NCI-H2227 treated with DMSO at 0.1 percent for 48 hours (cell line): ENCODE measurements around the gene CUZD1.

Experiments used
- DNase-seq: peaks from one replicate; lab custom pipeline; 2025; lab: John Stamatoyannopoulos, UW

Gene CUZD1

DNA sequence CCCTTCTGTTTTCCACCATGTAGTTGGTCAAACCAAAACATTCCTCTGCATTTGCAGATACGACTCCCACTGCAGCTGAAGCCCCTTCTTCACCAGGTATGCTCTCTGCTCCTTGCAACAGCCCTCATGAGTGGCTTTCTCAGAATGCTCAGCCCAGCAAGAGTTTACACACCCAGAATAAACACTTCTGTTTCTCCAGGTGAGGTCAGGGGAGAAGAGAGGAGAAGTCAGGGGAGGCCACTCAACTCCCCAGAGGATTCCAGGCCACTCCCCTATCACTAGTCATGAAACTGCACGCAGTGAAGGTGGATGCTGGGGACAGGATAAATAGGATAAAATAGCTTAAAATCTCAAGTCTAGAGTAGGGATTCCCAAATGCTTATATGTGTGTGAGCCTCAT, 31.2 kb downstream of the CUZD1 start:
- no peak for DNase-seq

DNA sequence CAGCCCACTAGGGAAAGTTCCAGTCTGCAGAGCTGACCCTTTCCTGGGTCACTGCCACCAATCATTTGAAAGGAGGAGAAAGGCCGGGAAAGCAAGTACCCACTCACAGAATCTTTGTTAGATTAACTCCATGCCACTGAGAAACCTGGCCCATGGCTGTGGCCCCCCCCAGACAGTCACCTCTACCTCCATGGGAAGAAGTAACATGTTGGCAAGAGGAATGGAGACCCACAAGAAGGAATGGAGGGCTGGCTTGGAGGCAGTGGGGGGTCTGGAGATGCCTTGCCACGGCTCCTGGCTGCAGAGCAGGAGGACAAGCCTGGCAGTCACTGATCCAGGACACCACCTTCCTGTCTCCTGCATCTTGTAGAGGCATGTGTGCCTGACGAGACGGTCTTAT, 32.9 kb downstream of the CUZD1 start:
- DNase-seq, result no peak

DNA sequence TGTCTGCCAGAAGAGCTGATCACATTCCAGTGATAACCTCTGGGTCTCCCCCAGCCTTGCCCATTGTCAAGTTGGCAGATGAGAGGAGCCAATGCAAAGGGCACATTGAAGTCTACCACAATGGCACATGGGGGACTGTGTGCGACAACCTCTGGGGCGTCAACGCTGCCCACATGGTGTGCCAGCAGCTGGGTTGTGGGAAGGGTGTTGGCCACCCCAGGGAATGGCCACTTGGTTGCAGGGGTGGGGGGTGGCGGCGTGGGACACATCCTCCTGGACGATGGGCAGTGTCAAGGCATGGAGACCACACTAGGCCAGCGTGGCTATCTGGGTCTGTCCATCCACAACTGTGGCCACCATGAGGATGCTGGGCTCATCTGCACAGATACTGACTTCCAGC, 43.4 kb downstream of the CUZD1 start:
- DNase-seq, result no peak

DNA sequence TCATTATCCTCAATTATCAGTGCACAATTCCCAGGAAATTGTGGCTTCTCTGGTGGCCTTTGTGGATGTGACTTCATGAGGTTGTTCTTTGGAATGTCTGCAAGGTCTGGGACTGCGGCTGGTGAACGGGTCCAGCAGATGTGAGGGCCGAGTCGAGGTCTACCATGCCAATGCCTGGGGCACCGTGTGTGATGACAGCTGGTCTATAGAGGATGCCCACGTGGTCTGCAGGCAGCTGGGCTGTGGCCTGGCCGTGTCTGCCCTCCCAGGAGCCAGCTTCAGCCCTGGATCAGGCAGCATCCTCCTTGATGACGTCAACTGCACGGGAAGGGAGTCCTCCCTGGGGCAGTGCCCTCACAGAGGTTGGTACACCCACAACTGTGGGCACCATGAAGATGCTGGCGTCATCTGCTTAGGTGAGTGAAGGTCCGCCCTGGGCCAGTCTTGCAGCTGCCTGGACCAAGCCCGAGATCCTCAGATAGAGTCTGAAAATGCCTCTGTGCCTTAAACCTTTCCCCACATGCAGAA, 46.9 kb downstream of the CUZD1 start:
- DNase-seq, result no peak

DNA sequence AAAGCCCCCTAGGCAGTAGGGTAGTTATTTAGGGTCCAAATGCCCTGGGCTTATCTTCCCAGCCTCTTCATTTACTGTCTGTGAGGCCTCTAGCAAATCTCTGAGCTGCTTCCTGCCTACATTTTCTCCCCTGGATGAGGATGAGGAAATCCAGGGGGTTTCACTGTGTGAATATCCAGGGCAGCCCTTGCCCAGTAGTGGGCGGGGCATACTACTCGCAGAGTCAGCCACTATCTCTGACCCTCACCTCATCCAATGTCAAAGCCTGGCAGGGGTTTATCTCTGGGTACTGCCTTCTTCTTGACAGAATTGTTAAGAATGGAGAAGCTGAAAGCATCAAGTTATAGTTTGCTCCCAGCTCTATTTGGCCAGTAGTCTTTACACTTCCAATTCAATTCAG, 48.9 kb downstream of the CUZD1 start:
- DNase-seq, result no peak

DNA sequence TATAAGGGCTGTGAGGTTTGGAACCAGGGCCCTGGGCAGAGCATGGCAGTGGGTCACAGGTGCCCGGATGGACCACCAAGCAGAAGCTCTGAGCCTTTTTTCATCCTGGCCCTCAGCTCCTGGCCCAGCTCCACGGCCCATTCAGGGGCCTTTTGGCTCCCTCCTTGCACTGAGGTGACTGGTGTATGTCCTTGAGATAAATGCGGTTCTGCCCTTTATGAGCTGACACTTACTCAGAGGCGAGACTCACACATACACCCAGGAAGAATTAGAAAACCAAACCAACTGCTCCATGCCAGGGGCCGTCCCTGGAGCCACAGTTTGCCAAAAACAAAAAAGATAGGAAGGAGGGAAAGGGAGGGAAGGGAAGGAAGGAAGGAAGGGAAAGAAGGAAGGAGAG, 49.7 kb downstream of the CUZD1 start:
- DNase-seq, result no peak

DNA sequence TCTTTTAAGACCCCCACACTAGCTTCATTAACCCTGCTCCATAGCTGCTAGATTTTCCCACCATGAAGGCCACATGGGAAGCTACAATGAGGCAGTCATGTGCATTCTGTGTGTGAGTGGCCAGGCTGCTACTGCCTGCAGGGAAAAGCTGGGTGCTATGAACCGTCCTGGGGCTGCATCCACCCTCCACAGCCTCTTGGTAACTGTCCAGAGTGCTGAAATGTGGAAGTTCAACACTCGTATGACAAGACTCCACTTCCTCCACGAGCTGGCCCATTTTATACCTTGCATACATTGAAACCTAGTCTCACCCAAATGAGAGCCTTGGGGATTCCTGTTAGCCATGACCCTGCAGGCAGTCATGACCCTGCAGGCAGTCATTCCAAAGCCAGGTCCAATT, 59.4 kb downstream of the CUZD1 start:
- DNase-seq, result no peak

DNA sequence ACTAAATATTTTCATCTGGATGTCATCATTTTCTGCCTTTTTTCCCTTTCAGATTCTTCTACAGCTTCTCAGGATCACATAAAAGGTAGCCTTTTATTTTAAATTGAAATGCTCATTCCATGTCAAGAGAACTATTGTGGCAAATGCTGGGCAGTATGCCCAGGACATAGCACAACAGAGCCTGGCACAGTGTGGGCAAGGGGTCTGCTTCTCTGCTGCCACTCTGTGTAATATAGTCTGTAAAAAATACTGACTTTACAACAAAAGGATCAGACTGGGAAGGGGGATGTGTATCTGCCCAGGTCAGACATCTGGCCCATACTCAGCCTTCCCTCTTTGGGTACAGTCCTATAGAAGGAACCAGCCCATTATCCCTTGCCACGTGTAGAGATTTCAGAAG, 62.7 kb downstream of the CUZD1 start:
- no peak for DNase-seq
